H1 (cell line): ENCODE data around the gene RBM20. TPM values are rescaled to one million over a fixed set of nuclear protein-coding genes. Genes with fewer than 3 reads are reported as not detected.

Experiments
- BCL11A ChIP-seq, 2 experiments: IDR thresholded peaks; one replicate each; pipeline ENCODE4 v1.6.1; 2011; ENCODE audit warnings: low read depth in 2 of 2, low read length in 2 of 2, mild to moderate bottlenecking in 2 of 2
- BRCA1 ChIP-seq: IDR thresholded peaks from 2 replicates; pipeline ENCODE4 v1.6.1; 2012; ENCODE audit warnings: low read depth, low read length, improper control_type of control experiment
- CBX5 ChIP-seq: fragments of 300-800, 300-1000 bp; sonication (generic); IDR thresholded peaks from 2 replicates; pipeline ENCODE4 v1.7.1; 2016; ENCODE audit warnings: antibody characterized with exemption, low read length, low read depth
- CBX8 ChIP-seq: fragments of 300-800, 300-1000 bp; sonication (generic); IDR thresholded peaks from 2 replicates; pipeline ENCODE4 v1.7.1; 2016; ENCODE audit warnings: low read depth, low read length, borderline replicate concordance
- CTBP2 ChIP-seq: IDR thresholded peaks from 2 replicates; pipeline ENCODE4 v1.7.0; 2011; ENCODE audit warnings: borderline replicate concordance, mild to moderate bottlenecking, moderate library complexity, mixed read lengths, low read length; ENCODE audit not compliant: insufficient read depth, insufficient read length
- CTCF ChIP-seq, 3 experiments: IDR thresholded peaks; 1 replicate in 2 of 3; 2 replicates in 1 of 3; pipeline versions ENCODE4 v1.5.1 to v1.6.1; 2011; ENCODE audit warnings: low read length in 3 of 3, mild to moderate bottlenecking in 3 of 3, inconsistent platforms in 2 of 3, low read depth in 1 of 3, moderate library complexity in 1 of 3; ENCODE audit not compliant: insufficient read depth in 1 of 3; ENCODE audit errors: control extremely low read depth in 1 of 3
- EZH2 ChIP-seq: fragments of 200-600 bp; sonication (generic); IDR thresholded peaks from 2 replicates; pipeline ENCODE4 v1.7.1; 2012; ENCODE audit warnings: low read depth, mild to moderate bottlenecking, moderate library complexity, low read length, inconsistent platforms; ENCODE audit not compliant: severe bottlenecking
- GABPA ChIP-seq: IDR thresholded peaks from 2 replicates; pipeline ENCODE4 v1.6.1; 2011; ENCODE audit warnings: mild to moderate bottlenecking, low read length, moderate library complexity, borderline replicate concordance; ENCODE audit not compliant: insufficient read depth
- HDAC6 ChIP-seq: IDR thresholded peaks from one replicate; pipeline ENCODE4 v1.7.1; 2012; ENCODE audit warnings: low read depth, mild to moderate bottlenecking, inconsistent platforms, low read length, moderate library complexity
- JUN ChIP-seq: IDR thresholded peaks from 2 replicates; pipeline ENCODE4 v1.6.1; 2011; ENCODE audit warnings: low read depth, mild to moderate bottlenecking, improper control_type of control experiment, low read length
- KDM1A ChIP-seq: fragments of 200-600, 300-600 bp; sonication (generic); IDR thresholded peaks from 2 replicates; pipeline ENCODE4 v1.7.1; 2016; ENCODE audit warnings: mild to moderate bottlenecking, low read length, borderline replicate concordance
- NANOG ChIP-seq: IDR thresholded peaks from 2 replicates; pipeline ENCODE4 v1.6.1; 2011; ENCODE audit warnings: low read length, low read depth, mild to moderate bottlenecking, inconsistent platforms; ENCODE audit not compliant: insufficient read depth, poor library complexity, severe bottlenecking
- NRF1 ChIP-seq: IDR thresholded peaks from 2 replicates; pipeline ENCODE4 v1.6.1; 2011; ENCODE audit warnings: mild to moderate bottlenecking, low read depth, low read length, improper control_type of control experiment
- PHF8 ChIP-seq: fragments of 200-600 bp; sonication (generic); conservative IDR thresholded peaks from 2 replicates; pipeline ENCODE4 v1.7.1; 2012; ENCODE audit warnings: low read depth, mild to moderate bottlenecking, inconsistent platforms, low read length, moderate library complexity
- RFX5 ChIP-seq: IDR thresholded peaks from 2 replicates; pipeline ENCODE4 v1.6.1; 2011; ENCODE audit warnings: low read depth, low read length, improper control_type of control experiment, borderline replicate concordance
- RXRA ChIP-seq: IDR thresholded peaks from 2 replicates; pipeline ENCODE4 v1.6.1; 2011; ENCODE audit warnings: low read depth, mild to moderate bottlenecking, low read length, moderate library complexity; ENCODE audit not compliant: insufficient read depth
- SAP30 ChIP-seq: fragments of 300-600 bp; sonication (generic); IDR thresholded peaks from 2 replicates; pipeline ENCODE4 v1.7.1; 2012; ENCODE audit warnings: low read length, moderate library complexity, mild to moderate bottlenecking, inconsistent platforms; ENCODE audit not compliant: insufficient read depth, insufficient replicate concordance
- TAF1 ChIP-seq: IDR thresholded peaks from 2 replicates; pipeline ENCODE4 v1.6.1; 2011; ENCODE audit warnings: mild to moderate bottlenecking, low read depth, low read length
- TEAD4 ChIP-seq: IDR thresholded peaks from 2 replicates; pipeline ENCODE4 v1.6.1; 2012; ENCODE audit warnings: low read depth, low read length, inconsistent platforms, mixed read lengths
- YY1 ChIP-seq: IDR thresholded peaks from 2 replicates; pipeline ENCODE4 v1.6.1; 2011; ENCODE audit warnings: low read depth, mild to moderate bottlenecking, low read length
- ZNF274 ChIP-seq: IDR thresholded peaks from 2 replicates; pipeline ENCODE4 v1.7.0; 2012; ENCODE audit warnings: low read length, borderline replicate concordance; ENCODE audit errors: extremely low read depth
- polyA plus RNA-seq, 7 experiments: library from polyadenylated mRNA; depleted of rRNA in 3 of 7; stranded (reverse) in 5 of 7; unstranded in 2 of 7; fragments of >200 nt in 5 of 7; fragments of 200-250 nt in 2 of 7; gene quantifications; 1 replicate in 5 of 7; 2 replicates in 1 of 7; 4 replicates in 1 of 7; pipeline versions ENCODE4 v1.2.1 to v1.2.3, GENCODE V29; 2011 to 2013; ENCODE audit warnings: missing spikeins in 2 of 7, mixed read lengths in 2 of 7
- total RNA-seq: library from RNA; stranded (reverse); fragmentation: NEBNext Ultra II Directional; extraction: Animal tissue kit (Norgen Biotek cat#: 25700); gene quantifications from 2 replicates; pipeline ENCODE4 v1.2.1, GENCODE V29; 2021

The RBM20 gene
- total and polyA plus RNA-seq, 2 of the 8 experiments (the other 6 are each of a cell fraction or from before 2014, with no cell fraction given), result 0.05 to 0.63 TPM

- TF ChIP-seq CTBP2, result no peak
- no peak for TF ChIP-seq CBX5
- no peak for TF ChIP-seq PHF8
- no peak for TF ChIP-seq TAF1
- no peak for TF ChIP-seq SAP30
- TF ChIP-seq ZNF274, result no peak
- TF ChIP-seq BCL11A (IDR thresholded peaks at IDR 0.05; ENCODE audit: low read depth in 2 of 2, low read length in 2 of 2), result no peak
- TF ChIP-seq JUN, result no peak
- TF ChIP-seq GABPA, result no peak
- TF ChIP-seq RXRA, result no peak
- TF ChIP-seq RFX5, result no peak
- no peak for TF ChIP-seq NANOG
- peak; percentile 59 for TF ChIP-seq EZH2
- 0 out of 2 replicates have a peak, but pooled peaks have one; percentile 8 for TF ChIP-seq NRF1
- TF ChIP-seq BRCA1, result no peak
- TF ChIP-seq CBX8, result peak; percentile 85; the same call in 1 of the 2 replicates
- no peak for TF ChIP-seq YY1
- TF ChIP-seq TEAD4, result no peak
- no peak for TF ChIP-seq HDAC6
- no peak for TF ChIP-seq CTCF (IDR thresholded peaks at IDR 0.05; ENCODE audit: control extremely low read depth in 1 of 3, insufficient read depth in 1 of 3, low read depth in 1 of 3, low read length in 3 of 3)
- TF ChIP-seq KDM1A, result no peak
Measured at GRCh38 chr10:110644598-110645462, 694 bp downstream of the RBM20 start (continued).
